A673 (cell line): Measurements from ENCODE around the gene PRDM12. TPM values are rescaled to one million over a fixed set of nuclear protein-coding genes. Genes with fewer than 3 reads are reported as not detected.

Source experiments
- BruUV-seq: library from RNA; stranded (reverse); fragments of 400-500 nt; replicated peaks from 2 replicates; lab custom pipeline; 2021; lab: Mats Ljungman, UMichigan
- CTCF ChIA-PET: fragments of 300-600 bp; sonication (Branson Sonifier 250); formaldehyde crosslinking; loops from one replicate; lab custom pipeline; 2022; ENCODE audit warnings: antibody characterized with exemption; lab: Charles Lee
- POLR2A ChIA-PET: fragments of 300-600 bp; sonication (Branson Sonifier 250); formaldehyde crosslinking; loops from one replicate; lab custom pipeline; 2022; ENCODE audit warnings: antibody characterized with exemption; ENCODE audit not compliant: low non-redundant PET; lab: Charles Lee
- DNase-seq: peaks from one replicate; pipeline ENCODE4 v3.0.0-alpha.2; 2015; ENCODE audit warnings: low spot score
- H3K27ac ChIP-seq: fragments of 200-600 bp; sonication (generic); 2 replicates; pipeline ENCODE4 v1.5.1; 2016; ENCODE audit warnings: mixed run types, low read depth, mild to moderate bottlenecking, mixed read lengths, antibody characterized with exemption, low read length; ENCODE audit not compliant: poor library complexity, severe bottlenecking
- H3K27me3 ChIP-seq: fragments of 200-600 bp; sonication (generic); replicated peaks from 2 replicates; pipeline ENCODE4 v1.6.1; 2017; ENCODE audit warnings: mixed run types, low read depth, mild to moderate bottlenecking, mixed read lengths, antibody characterized with exemption, low read length; ENCODE audit not compliant: insufficient read depth, poor library complexity
- H3K36me3 ChIP-seq: fragments of 200-600 bp; sonication (generic); 2 replicates; pipeline ENCODE4 v1.6.1; 2016; ENCODE audit warnings: mixed run types, mild to moderate bottlenecking, mixed read lengths, antibody characterized with exemption, low read length; ENCODE audit not compliant: insufficient read depth, poor library complexity, severe bottlenecking
- H3K4me1 ChIP-seq: fragments of 200-600 bp; sonication (generic); 2 replicates; pipeline ENCODE4 v1.6.1; 2017; ENCODE audit warnings: mixed run types, mild to moderate bottlenecking, mixed read lengths, antibody characterized with exemption, low read length; ENCODE audit not compliant: insufficient read depth, poor library complexity, severe bottlenecking
- H3K4me3 ChIP-seq: fragments of 200-600 bp; sonication (generic); 2 replicates; pipeline ENCODE4 v1.5.1; 2016; ENCODE audit warnings: low read depth, mixed run types, mild to moderate bottlenecking, mixed read lengths, low read length; ENCODE audit not compliant: poor library complexity, severe bottlenecking
- H3K9me3 ChIP-seq: fragments of 200-600 bp; sonication (generic); 2 replicates; pipeline ENCODE4 v1.6.1; 2016; ENCODE audit warnings: mixed run types, low read depth, mild to moderate bottlenecking, mixed read lengths, antibody characterized with exemption, low read length; ENCODE audit not compliant: poor library complexity, severe bottlenecking
- EZH2 ChIP-seq: fragments of 200-600 bp; sonication (generic); IDR thresholded peaks from 2 replicates; pipeline ENCODE4 v1.6.1; 2017; ENCODE audit warnings: borderline replicate concordance, low read depth, mild to moderate bottlenecking, mixed read lengths, antibody characterized with exemption, low read length; ENCODE audit not compliant: poor library complexity, severe bottlenecking
- intact Hi-C: fragments of 100-400 bp; cut with micrococcal nuclease; formaldehyde crosslinking; loops from one replicate; pipeline ENCODE4 v1.10.0; 2022; ENCODE audit not compliant: unreplicated experiment
- total RNA-seq: library from RNA; stranded (reverse); gene quantifications from 2 replicates; pipeline ENCODE4 v1.2.3, GENCODE V29; 2021
- TF ChIP-seq, protein P1 (sequence below): fragments of 300-800, 200-600 bp; sonication (generic); conservative IDR thresholded peaks from 2 replicates; pipeline ENCODE4 v1.5.1; 2017; ENCODE audit warnings: low read depth, mild to moderate bottlenecking, antibody characterized with exemption, low read length, moderate library complexity, mixed read lengths

Gene PRDM12
- total RNA-seq, 1 experiment from 2014 or later, result not detected

DNA sequence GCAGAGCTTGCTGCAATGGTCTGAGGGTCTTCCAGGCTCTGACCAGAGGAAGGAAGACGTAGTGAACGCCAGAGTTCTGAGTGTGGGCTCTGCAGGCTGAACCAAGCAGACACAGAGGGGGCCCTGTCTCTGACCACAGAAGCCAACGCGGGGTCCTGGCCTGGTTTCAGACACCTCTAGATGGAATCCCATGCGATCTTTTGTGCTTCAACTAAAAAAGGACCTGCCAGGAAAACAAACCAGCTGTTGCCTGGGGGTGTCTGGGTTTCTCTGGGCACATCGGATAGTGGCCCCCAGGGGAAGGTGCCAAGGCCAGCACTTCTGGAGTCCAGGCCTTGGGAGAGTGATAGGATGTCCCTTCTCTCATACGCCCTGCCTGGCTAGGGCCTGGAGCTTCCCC lies 12.9 kb downstream of the PRDM12 start:
- Histone ChIP-seq H3K9me3 (no peaks in the 10 kb centered on the region), H3K27me3 (peaks cover 5% of the 10 kb centered on the region), H3K4me3 (no peak overlapping the region), H3K4me1 (peaks cover 12% of the 10 kb centered on the region), H3K36me3 (no peaks in the 10 kb centered on the region), H3K27ac (no peak overlapping the region)
- TF ChIP-seq, protein P1, sequence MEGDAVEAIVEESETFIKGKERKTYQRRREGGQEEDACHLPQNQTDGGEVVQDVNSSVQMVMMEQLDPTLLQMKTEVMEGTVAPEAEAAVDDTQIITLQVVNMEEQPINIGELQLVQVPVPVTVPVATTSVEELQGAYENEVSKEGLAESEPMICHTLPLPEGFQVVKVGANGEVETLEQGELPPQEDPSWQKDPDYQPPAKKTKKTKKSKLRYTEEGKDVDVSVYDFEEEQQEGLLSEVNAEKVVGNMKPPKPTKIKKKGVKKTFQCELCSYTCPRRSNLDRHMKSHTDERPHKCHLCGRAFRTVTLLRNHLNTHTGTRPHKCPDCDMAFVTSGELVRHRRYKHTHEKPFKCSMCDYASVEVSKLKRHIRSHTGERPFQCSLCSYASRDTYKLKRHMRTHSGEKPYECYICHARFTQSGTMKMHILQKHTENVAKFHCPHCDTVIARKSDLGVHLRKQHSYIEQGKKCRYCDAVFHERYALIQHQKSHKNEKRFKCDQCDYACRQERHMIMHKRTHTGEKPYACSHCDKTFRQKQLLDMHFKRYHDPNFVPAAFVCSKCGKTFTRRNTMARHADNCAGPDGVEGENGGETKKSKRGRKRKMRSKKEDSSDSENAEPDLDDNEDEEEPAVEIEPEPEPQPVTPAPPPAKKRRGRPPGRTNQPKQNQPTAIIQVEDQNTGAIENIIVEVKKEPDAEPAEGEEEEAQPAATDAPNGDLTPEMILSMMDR, result no peak
- TF ChIP-seq EZH2, result no peak
- intact Hi-C loops, result no loop called here
- CTCF ChIA-PET, result no interaction called here
- no TSS peak for BruUV-seq
- DNase-seq, result no peak
- POLR2A ChIA-PET, result no interaction called here

DNA sequence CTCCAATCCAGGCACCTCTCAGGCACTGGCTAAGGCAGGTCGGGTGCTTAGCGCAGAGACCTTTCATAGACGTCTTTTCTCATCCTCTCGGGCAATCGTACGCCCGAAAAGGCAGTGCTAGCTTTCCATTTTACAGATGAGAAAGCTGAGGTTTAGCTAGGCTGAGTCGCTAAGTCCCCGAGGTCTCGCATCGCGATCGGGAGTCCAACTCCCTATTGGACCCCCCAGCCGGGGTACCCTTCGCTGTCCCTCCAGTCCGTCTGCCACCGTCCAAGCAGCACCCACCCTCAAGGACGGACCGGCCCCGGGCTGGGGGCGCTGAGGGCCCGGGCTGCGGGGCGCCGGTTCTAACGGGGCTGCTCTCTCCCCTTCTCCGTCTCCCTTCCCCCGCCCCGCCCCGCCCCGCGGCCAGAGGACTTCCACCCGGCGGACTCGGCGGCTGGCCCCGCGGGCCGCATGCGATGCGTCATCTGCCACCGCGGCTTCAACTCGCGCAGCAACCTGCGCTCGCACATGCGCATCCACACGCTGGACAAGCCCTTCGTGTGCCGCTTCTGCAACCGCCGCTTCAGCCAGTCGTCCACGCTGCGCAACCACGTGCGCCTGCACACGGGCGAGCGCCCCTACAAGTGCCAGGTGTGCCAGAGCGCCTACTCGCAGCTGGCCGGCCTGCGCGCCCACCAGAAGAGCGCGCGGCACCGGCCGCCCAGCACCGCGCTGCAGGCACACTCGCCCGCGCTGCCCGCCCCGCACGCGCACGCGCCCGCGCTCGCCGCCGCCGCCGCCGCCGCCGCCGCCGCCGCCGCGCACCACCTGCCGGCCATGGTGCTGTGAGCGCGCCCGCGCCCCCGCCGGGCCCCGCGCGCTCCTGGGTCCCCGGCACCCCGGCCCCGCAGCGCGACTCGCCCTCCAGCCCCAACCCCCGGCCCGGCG lies 16.7 kb downstream of the PRDM12 start:
- peak; percentile 81 for DNase-seq
- H3K9me3 ChIP-seq, result no peaks in the 10 kb centered on the region
- no peak overlapping the region for H3K27ac ChIP-seq
- no peak for TF ChIP-seq EZH2
- TF ChIP-seq, protein P1, result no peak
- H3K27me3 ChIP-seq, result peaks cover 5% of the 10 kb centered on the region
- H3K36me3 ChIP-seq, result no peaks in the 10 kb centered on the region
- H3K4me1 ChIP-seq, result peaks cover 13% of the 10 kb centered on the region
- ChIA-PET POLR2A (no interaction called here), CTCF (no interaction called here)
- peak overlapping the region; percentile 55 for H3K4me3 ChIP-seq
- intact Hi-C loops, result no loop called here
- no TSS peak for BruUV-seq

DNA sequence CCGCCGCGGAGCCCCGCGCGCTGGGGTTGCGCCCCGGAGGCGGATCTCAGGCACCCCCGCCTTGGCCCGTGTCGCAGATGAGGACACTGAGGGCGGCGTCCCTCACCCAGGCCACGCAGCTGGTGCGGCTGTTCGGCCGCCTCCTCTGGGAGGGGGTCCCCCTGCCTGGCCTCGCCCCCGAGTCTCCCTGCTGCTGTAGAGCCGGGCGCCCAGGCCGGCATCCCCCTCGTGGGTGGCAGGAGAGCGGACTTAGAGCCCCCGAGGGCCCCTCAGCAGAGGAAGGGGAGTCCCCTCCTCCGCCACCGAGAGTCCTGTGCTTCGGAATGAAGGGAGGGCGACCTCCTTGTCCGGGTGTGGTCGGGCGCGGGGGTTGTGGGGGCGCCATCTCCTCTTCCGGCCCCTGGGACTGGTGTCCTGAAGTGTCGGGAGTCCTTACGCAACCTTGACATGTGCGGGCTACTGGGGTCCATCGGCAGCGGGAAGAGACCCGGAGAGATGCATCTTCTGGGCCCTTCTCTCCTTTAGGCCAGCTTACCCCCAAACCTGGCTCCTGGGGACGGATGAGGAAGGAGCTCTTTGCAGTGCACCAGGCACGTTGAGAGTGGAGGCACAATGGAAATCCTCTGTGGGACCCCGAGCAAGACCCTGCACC lies 17.5 kb downstream of the PRDM12 start:
- H3K27ac ChIP-seq, result no peak overlapping the region
- CTCF ChIA-PET, result interaction anchor here (0.5 to 1.7 kb wide), 6 partner anchors 12 to 674 kb away, joined by 3 to 8 read pairs (median 5); partner anchors contain the start of gene EXOSC2
- BruUV-seq, result no TSS peak
- no peak for TF ChIP-seq EZH2
- no peak for DNase-seq
- intact Hi-C loops, result loop anchor here (1.0 kb wide), 1 partner anchor 221 kb away; no protein-coding TSS in a partner anchor
- no peaks in the 10 kb centered on the region for H3K9me3 ChIP-seq
- no peaks in the 10 kb centered on the region for H3K36me3 ChIP-seq
- POLR2A ChIA-PET, result no interaction called here
- peak overlapping the region; percentile 55 for H3K4me3 ChIP-seq
- peaks cover 13% of the 10 kb centered on the region for H3K4me1 ChIP-seq
- peaks cover 5% of the 10 kb centered on the region for H3K27me3 ChIP-seq
